ENCODE results near the gene IRX3. TPM values are rescaled to one million over a fixed set of nuclear protein-coding genes. Genes with fewer than 3 reads are reported as not detected.

Gene IRX3
- 10 to 100 TPM in 8 of 10 donors, 1 to 10 TPM in 2; 7.6 to 20.5 (median 15.0) TPM for polyA plus RNA-seq (ENCODE audit: insufficient read length in 10 of 10)
- long read RNA-seq, donor 1, partial matches to known transcripts = 0 of 3 reads
- long read RNA-seq, donor 1, other reads (novel, unspliced or antisense) = 0 of 3 reads
- long read RNA-seq, donor 2, partial matches to known transcripts = 0 of 1 reads
- long read RNA-seq, donor 2, other reads (novel, unspliced or antisense) = 0 of 1 reads
- long read RNA-seq, donor 3 = 0 reads
- long read RNA-seq, donor 4, partial matches to known transcripts = 0 of 3 reads
- long read RNA-seq, donor 4, other reads (novel, unspliced or antisense) = 0 of 3 reads
- long read RNA-seq, donor 5, partial matches to known transcripts = 6 of 6 reads
- long read RNA-seq, donor 5, other reads (novel, unspliced or antisense) = 0 of 6 reads
- long read RNA-seq, donor 6, partial matches to known transcripts = 6 of 10 reads
- long read RNA-seq, donor 6, other reads (novel, unspliced or antisense) = 0 of 10 reads
- long read RNA-seq, donor 7, partial matches to known transcripts = 0 of 1 reads
- long read RNA-seq, donor 7, other reads (novel, unspliced or antisense) = 0 of 1 reads
- long read RNA-seq, donor 8, partial matches to known transcripts = 0 of 2 reads
- long read RNA-seq, donor 8, other reads (novel, unspliced or antisense) = 0 of 2 reads
- long read RNA-seq, donor 9 = 0 reads

GRCh38 chr16:54286366-54287130 is at the start of gene IRX3:
Gene IRX3, minus strand, starts transcription at chr16:54286787. Its CDS starts 737 bp downstream, at chr16:54286050.
- peak; percentile 89 to 95 (median 93) for DNase-seq

- DNase-seq = no peak
Measured at GRCh38 chr16:54335230-54335629, 48.6 kb upstream of the IRX3 start.

- no peak for DNase-seq
Measured at GRCh38 chr16:54334208-54334607, 47.6 kb upstream of the IRX3 start.

- DNase-seq = no peak
Measured at GRCh38 chr16:54331241-54332002, 44.8 kb upstream of the IRX3 start.

- no peak for DNase-seq
Measured at GRCh38 chr16:54327609-54328008, 41.0 kb upstream of the IRX3 start.

- no peak for DNase-seq
Measured at GRCh38 chr16:54326266-54326662, 39.7 kb upstream of the IRX3 start.

- DNase-seq = no peak
Measured at GRCh38 chr16:54325616-54326265, 39.2 kb upstream of the IRX3 start.

GRCh38 chr16:54324716-54325115 is 38.1 kb upstream of the IRX3 start:
- DNase-seq = no peak

- DNase-seq = peak in 1 of 3 donors; percentile 22
Measured at GRCh38 chr16:54320697-54321340, 34.2 kb upstream of the IRX3 start.

- DNase-seq = peak in 1 of 3 donors; percentile 9
Measured at GRCh38 chr16:54318941-54319340, 32.4 kb upstream of the IRX3 start.

GRCh38 chr16:54317101-54317611 is 30.6 kb upstream of the IRX3 start:
- DNase-seq = no peak

GRCh38 chr16:54316095-54316889 is 29.7 kb upstream of the IRX3 start:
- DNase-seq = no peak

- no peak for DNase-seq
Measured at GRCh38 chr16:54313789-54314188, 27.2 kb upstream of the IRX3 start.

GRCh38 chr16:54312502-54312991 is 26.0 kb upstream of the IRX3 start:
- DNase-seq = no peak

GRCh38 chr16:54309341-54309740 is 22.8 kb upstream of the IRX3 start:
- no peak for DNase-seq

- no peak for DNase-seq
Measured at GRCh38 chr16:54305080-54305479, 18.5 kb upstream of the IRX3 start.

- DNase-seq = no peak
Measured at GRCh38 chr16:54303613-54304012, 17.0 kb upstream of the IRX3 start.

- DNase-seq = no peak
Measured at GRCh38 chr16:54297154-54297553, 10.6 kb upstream of the IRX3 start.

- no peak for DNase-seq
Measured at GRCh38 chr16:54296543-54296942, 10.0 kb upstream of the IRX3 start.
